Left kidney (tissue), 2 donors: ENCODE results near the gene PCDH12. TPM values are rescaled to one million over a fixed set of nuclear protein-coding genes. Genes with fewer than 3 reads are reported as not detected.
"Not testable (repeated sequence)": the region's sequence is repeated elsewhere in the genome, so short reads cannot be mapped to it uniquely, and the experiment has no call there.

Source experiments
- DNase-seq: peaks from one replicate; pipeline ENCODE4 v3.0.0-alpha.2; 2013
- polyA plus RNA-seq: library from polyadenylated mRNA; unstranded; fragments of 120-200 nt; gene quantifications from one replicate; pipeline ENCODE4 v1.2.1, GENCODE V29; 2013; ENCODE audit not compliant: insufficient read length

Gene PCDH12
- polyA plus RNA-seq, 1 donor = 15.7 TPM

DNA sequence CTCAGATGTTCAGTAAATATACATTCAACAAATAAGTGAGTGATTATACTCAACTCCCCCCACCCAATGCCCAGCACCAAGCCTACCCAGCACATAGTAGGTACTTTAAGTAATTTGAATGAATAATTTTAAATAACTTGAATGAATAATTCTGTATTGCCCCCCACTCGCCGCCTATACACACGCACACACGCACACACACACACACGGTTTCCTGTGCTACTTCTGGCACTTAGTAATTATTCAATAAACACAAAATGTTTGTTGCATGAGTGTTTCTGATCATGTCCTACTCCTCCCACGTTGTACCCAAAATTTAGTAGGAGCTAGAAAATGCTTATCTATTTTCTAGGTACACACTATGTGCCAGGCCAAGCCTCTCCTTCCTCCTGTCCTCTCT is 16.2 kb downstream of the PCDH12 start:
- DNase-seq = no peak

- no peak for DNase-seq
These were observed 16.7 kb downstream of the PCDH12 start for GRCh38 chr5:141941307-141941706.

DNA sequence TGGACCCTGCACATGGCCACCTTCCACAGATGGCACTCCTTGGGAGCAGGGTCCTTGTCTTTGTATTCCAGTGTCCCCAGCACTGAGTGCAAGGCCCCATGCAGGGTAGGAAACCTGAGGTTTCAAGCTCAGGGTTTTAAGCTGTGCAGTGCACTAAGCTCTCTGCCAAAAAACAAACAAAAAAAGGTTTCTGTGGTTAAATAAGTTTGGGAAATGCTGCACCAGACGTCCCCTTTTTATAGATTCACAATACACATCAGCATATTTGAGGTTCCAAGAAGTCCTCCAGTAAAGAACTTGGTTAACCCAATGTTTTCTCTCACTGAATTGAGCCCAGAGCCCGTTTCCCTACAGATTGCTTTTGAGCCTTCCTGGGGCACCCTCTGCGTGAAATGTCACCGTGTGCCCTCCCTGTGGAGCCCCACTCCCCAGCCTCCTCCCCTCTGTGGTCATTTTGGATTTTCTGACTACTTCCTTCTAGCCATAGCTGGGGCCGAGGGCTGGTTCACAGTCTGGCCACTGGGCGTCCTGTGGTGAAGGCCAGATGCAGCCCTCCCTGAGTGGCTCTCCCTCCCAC is 17.2 kb downstream of the PCDH12 start:
- no peak for DNase-seq

DNA sequence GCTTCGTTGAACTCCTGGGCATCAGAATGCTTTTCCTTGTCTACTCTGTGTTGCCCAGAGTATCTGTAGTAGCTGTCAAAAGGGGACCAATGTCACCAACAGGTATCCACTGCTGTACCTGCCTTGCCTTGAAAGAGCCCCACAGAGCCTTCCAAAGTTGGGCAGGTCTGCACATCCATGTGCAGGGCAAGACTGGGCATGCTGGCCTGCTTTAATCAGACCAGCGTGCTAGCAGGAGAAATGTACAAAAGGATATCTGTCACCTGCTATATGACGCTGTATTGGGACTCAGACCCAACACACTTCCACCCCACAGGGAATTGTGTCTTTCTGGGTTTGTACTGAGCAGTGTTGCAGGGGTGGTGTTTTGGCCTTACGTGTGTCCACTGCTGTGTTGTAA is 22.5 kb downstream of the PCDH12 start:
- DNase-seq = no peak

DNA sequence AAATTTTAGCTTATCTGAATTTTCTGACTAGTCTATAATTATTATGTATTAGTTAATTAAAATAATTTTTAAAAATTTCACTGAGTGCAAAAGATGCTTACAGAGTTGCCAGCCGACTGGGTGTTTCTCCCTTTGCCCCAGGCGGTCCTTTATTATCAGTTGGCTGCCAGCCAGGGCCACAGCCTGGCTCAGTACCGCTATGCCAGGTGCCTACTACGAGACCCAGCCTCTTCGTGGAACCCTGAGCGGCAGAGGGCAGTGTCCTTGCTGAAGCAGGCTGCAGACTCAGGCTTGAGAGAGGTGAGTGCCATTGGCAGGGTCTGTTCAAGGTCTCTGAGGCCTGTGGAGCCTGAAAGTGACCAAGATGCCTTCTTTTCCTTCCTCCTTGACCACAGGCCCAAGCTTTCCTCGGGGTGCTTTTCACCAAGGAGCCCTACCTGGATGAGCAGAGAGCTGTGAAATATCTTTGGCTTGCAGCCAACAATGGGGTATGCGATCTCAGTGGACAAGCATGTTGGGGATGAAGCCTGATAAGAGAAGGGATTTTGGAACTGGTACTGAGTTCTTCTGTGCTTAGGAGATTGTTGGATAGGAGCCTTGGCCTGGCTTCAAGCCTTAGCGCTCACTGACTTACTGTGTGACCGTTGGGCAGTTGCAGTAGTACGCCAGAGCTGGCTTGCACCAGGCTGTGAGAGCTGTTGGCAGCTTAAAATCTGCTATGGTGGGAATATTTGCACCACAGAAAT is 23.7 kb downstream of the PCDH12 start:
- DNase-seq = no peak

DNA sequence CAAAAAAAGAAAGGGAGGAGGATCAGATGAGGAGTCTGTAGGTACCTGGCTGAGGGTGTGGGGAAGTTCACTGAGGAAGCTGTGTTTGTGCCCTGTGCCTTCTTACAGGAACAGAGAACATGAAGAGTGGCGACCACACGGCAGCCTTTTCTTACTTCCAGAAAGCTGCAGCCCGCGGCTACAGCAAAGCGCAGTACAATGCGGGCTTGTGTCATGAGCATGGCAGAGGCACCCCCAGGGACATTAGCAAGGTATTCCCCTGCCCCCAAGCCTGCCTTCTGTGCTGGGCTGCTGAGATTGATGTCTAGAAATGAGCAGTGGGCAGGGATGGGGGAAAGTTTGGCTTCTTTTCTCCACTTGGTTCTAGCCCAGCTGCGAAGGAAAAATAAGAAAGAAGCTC is 24.9 kb downstream of the PCDH12 start:
- DNase-seq = no peak

- DNase-seq = no peak
These were observed 26.3 kb downstream of the PCDH12 start for GRCh38 chr5:141931694-141932093.

DNA sequence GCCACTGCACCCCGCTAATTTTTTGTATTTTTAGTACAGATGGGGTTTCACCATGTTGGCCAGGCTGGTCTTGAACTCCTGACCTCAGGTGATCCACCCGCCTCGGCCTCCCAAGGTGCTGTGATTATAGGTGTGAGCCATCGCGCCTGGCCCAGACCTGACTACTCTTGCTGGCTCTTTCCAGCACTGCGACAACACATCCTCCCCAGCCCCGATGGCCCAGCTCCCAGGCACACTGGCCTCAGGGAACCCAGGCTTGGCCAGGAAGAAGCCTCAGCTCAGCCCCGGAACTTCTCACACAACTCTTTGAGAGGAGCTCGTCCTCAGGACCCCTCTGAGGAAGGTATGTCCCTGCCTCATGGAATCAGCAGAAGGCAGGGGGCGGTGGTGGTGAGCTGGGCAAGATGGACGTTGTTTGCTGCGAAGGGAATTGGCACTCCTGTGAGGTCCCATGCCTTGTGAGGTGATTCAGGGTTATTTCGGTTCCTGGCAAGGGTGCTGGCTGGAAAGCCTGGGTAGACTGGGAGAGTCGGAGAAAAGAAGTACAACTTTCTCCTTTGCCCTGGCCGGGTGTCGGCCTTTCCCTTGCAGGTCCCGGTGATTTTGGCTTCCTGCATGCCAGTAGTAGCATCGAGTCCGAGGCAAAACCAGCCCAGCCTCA is 28.5 kb downstream of the PCDH12 start:
- DNase-seq = no peak

DNA sequence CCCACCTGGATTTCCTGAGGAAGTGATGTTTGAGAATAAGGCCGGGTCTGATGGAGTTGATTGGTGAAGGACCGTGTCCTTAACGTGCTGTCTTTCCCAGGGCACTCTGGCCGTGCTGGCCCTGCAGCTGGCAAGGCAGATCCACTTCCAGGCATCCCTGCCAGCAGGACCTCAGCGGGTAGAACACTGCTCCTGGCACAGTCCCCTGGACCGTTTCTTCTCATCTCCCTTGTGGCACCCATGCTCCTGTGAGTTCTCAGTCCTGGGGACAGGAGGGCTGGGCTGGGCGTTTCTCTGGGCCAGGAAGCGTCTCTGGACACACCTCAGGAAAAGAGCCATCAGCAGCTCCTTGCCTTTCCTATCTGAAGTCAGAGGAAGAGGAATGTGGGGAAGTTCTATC is 30.0 kb downstream of the PCDH12 start:
- no peak for DNase-seq

- DNase-seq = no peak
These were observed 31.6 kb downstream of the PCDH12 start for GRCh38 chr5:141926434-141926833.

GRCh38 chr5:141923448-141924313 is 34.3 kb downstream of the PCDH12 start, which contains the start of gene DELE1:
DELE1 (plus strand) TSS chr5:141923871; CDS start chr5:141923942, 71 bp downstream.
- peak; percentile 95 for DNase-seq

DNA sequence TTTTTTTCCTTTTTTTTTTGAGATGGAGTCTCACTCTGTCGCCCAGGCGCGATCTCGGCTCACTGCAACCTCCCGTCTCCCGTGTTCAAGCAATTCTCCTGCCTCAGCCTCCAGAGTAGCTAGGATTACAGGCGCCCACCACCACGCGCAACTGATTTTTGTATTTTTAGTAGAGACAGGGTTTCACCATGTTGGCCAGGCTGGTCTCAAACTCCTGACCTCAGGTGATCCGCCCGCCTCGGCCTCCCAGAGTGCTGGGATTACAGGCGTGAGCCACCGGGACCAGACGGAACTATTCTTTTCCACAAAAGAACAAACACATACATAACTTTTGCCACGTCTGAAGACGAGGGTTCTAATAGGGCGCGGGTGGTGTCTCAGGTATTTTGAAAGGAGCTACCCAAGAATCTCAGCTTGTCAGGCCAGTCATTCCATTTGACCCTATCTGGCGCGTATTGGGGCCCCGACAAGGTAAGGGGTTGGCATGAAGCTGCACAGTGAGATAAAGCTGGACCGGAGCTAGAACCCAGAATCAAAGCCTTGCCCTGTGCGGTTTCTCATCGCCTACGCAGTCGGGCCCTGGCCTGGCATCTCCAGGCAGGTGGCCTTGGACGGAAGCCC is 35.1 kb downstream of the PCDH12 start:
- not testable (repeated sequence) for DNase-seq

DNA sequence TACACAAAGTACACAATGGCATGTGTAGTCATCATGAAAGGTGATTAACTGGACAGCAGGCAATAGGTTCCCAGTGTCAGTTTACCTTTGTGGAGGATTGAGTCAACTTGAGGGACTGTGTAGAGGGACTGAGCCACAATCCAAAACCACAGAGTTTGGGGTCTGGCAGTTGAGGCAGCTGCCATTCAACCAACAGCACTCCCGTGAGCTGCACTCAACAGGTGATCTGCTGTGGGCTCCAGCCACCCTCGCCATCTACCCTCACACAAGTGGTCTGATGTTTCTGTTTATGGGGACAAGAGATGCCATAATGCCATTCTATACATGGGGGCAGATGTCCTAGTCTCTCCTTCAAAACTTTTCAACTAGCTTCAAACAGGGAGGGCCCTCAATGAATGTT is 37.2 kb downstream of the PCDH12 start:
- DNase-seq = no peak

GRCh38 chr5:141919218-141920119 is 38.5 kb downstream of the PCDH12 start:
- no peak for DNase-seq

- no peak for DNase-seq
These were observed 40.2 kb downstream of the PCDH12 start for GRCh38 chr5:141917760-141918159.

DNA sequence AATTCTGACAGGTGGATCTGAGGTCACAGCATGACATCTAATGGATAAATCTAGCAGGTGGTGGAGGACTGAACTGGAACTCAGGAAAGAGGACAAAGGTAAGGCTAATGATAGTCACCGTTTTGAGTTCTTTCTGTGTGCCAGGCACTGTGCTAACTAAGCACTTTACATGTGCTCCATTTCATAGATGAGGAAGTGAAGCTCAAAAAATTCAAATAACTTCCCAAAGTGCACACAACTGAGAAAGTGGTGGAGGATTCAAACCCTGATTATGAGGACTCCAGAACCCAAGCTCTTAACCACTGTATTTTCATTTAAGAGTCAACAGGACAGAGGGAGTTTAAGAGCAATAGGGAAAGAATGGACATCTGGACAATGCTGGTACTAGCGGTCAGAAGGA is 41.5 kb downstream of the PCDH12 start:
- no peak for DNase-seq

DNA sequence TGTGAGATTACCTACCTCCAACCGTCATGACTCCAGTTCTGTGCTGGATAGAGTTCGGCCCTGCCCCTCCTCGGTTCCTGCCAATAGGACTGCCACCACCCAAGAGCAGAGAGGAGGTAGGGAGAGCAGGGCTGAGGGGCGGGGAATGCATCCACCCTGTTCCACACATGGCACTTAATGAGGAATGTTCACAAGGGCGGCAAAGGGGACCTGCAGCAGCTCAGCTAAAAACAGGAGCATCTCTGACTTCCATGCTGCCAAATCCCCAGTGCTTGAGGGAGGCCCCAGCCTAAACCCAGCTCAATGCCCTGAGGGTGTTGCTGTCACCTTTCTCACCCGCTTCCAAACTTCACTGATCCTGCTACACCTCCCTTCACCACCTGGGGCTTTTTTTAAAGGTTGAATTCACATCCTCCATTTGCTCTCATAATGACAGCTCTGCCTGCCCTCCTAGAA is 42.1 kb downstream of the PCDH12 start:
- no peak for DNase-seq

- no peak for DNase-seq
These were observed 43.2 kb downstream of the PCDH12 start for GRCh38 chr5:141914797-141915196.

GRCh38 chr5:141914199-141914743 is 43.7 kb downstream of the PCDH12 start:
- DNase-seq = peak; percentile 36

- DNase-seq = peak; percentile 14
These were observed 44.3 kb downstream of the PCDH12 start for GRCh38 chr5:141913560-141914198.
